ENCODE data around the gene ARHGAP15.
A peak's percentile ranks its signal among the peaks of the same experiment; 100 is the strongest.

Gene ARHGAP15

GRCh38 chr2:143121957-143122356 is 7.3 kb upstream of the ARHGAP15 start:
- Histone ChIP-seq H3F3A (ENCODE audit: control insufficient read depth, insufficient read depth) (no peaks in the 10 kb centered on the region), H3K79me2 (ENCODE audit: control insufficient read depth, low read length) (no peaks in the 10 kb centered on the region), H3K27ac (ENCODE audit: low read depth, low read length) (no peak overlapping the region), H3K4me3 (ENCODE audit: low read length) (peak overlapping the region; percentile 45; the same call in 1 of the 2 replicates), H3K4me1 (ENCODE audit: control insufficient read depth, low read length) (peaks cover 18% of the 10 kb centered on the region), H3K9me3 (ENCODE audit: control insufficient read depth, insufficient read depth, low read length) (no peaks in the 10 kb centered on the region), H3K27me3 (ENCODE audit: control insufficient read depth, low read length) (no peaks in the 10 kb centered on the region), H3K4me2 (ENCODE audit: low read length) (peak overlapping the region; percentile 65), H3K9me2 (replicated peaks; ENCODE audit: control insufficient read depth, low read length) (no peaks in the 10 kb centered on the region), H4K20me1 (ENCODE audit: control insufficient read depth, insufficient read depth, low read depth, low read length) (no peaks in the 10 kb centered on the region), H3K36me3 (ENCODE audit: control insufficient read depth, low read length) (no peaks in the 10 kb centered on the region)
- no peak for TF ChIP-seq CTCF (IDR thresholded peaks at IDR 0.05; ENCODE audit: low read depth, low read length, poor library complexity, severe bottlenecking)
- no peak for TF ChIP-seq EZH2phosphoT487 (IDR thresholded peaks at IDR 0.05; ENCODE audit: borderline replicate concordance, low read length)

- Histone ChIP-seq H3K4me1 (ENCODE audit: control insufficient read depth, low read length) (peaks cover 30% of the 10 kb centered on the region), H3F3A (ENCODE audit: control insufficient read depth, insufficient read depth) (no peaks in the 10 kb centered on the region)
These were observed 5.3 kb upstream of the ARHGAP15 start for GRCh38 chr2:143123911-143124310.

GRCh38 chr2:143124445-143124844 is 4.8 kb upstream of the ARHGAP15 start:
- Histone ChIP-seq H3K9me2 (replicated peaks; ENCODE audit: control insufficient read depth, low read length) (no peaks in the 10 kb centered on the region), H3K4me3 (ENCODE audit: low read length) (no peak overlapping the region), H3K27me3 (ENCODE audit: control insufficient read depth, low read length) (no peaks in the 10 kb centered on the region), H3K9me3 (ENCODE audit: control insufficient read depth, insufficient read depth, low read length) (no peaks in the 10 kb centered on the region), H3K27ac (ENCODE audit: low read depth, low read length) (no peak overlapping the region), H4K20me1 (ENCODE audit: control insufficient read depth, insufficient read depth, low read depth, low read length) (no peaks in the 10 kb centered on the region), H3K79me2 (ENCODE audit: control insufficient read depth, low read length) (peaks cover 2% of the 10 kb centered on the region), H3K4me1 (ENCODE audit: control insufficient read depth, low read length) (peaks cover 32% of the 10 kb centered on the region), H3K36me3 (ENCODE audit: control insufficient read depth, low read length) (no peaks in the 10 kb centered on the region), H3F3A (ENCODE audit: control insufficient read depth, insufficient read depth) (no peaks in the 10 kb centered on the region), H3K4me2 (ENCODE audit: low read length) (no peak overlapping the region)
- TF ChIP-seq CTCF (IDR thresholded peaks at IDR 0.05; ENCODE audit: low read depth, low read length, poor library complexity, severe bottlenecking) (no peak), EZH2phosphoT487 (IDR thresholded peaks at IDR 0.05; ENCODE audit: borderline replicate concordance, low read length) (no peak)

More at GRCh38 chr2:143123911-143124310, 5.3 kb upstream of the ARHGAP15 start:
- no peak overlapping the region for H3K4me3 ChIP-seq (ENCODE audit: low read length)
- H3K79me2 ChIP-seq (ENCODE audit: control insufficient read depth, low read length) = no peaks in the 10 kb centered on the region
- no peaks in the 10 kb centered on the region for H3K9me3 ChIP-seq (ENCODE audit: control insufficient read depth, insufficient read depth, low read length)
- no peaks in the 10 kb centered on the region for H3K9me2 ChIP-seq (replicated peaks; ENCODE audit: control insufficient read depth, low read length)
- H3K36me3 ChIP-seq (ENCODE audit: control insufficient read depth, low read length) = no peaks in the 10 kb centered on the region
- no peak for TF ChIP-seq EZH2phosphoT487 (IDR thresholded peaks at IDR 0.05; ENCODE audit: borderline replicate concordance, low read length)
- TF ChIP-seq CTCF (IDR thresholded peaks at IDR 0.05; ENCODE audit: low read depth, low read length, poor library complexity, severe bottlenecking) = no peak
- H4K20me1 ChIP-seq (ENCODE audit: control insufficient read depth, insufficient read depth, low read depth, low read length) = no peaks in the 10 kb centered on the region
- no peak overlapping the region for H3K4me2 ChIP-seq (ENCODE audit: low read length)
- H3K27ac ChIP-seq (ENCODE audit: low read depth, low read length) = no peak overlapping the region
- H3K27me3 ChIP-seq (ENCODE audit: control insufficient read depth, low read length) = no peaks in the 10 kb centered on the region
